ENCODE data around the gene VRTN.
"Not testable (repeated sequence)": the region's sequence is repeated elsewhere in the genome, so short reads cannot be mapped to it uniquely, and the experiment has no call there.

Gene VRTN

DNA sequence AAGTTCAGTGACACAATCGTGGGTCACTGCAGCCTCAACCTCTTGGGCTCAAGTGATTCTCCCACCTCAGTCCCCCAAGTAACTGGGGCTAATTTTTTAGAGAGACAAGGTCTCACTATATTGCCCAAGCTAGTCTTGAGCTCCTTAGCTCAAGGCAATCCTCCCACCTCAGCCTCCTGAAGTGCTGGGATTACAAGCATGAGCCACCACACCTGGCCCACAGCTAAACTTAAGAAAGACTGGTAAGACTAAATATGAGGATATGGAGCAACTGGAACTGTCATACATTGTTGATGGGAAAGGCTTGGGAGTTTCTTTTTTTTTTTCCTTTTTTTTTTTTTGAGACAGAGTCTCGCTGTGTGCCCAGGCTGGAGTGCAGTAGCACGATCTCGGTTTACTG, 34.0 kb downstream of the VRTN start:
- Histone ChIP-seq H3K79me1 (replicated peaks; ENCODE audit: low read length, poor library complexity, severe bottlenecking) (no peaks in the 10 kb centered on the region), H3K9ac (ENCODE audit: low read length) (no peak overlapping the region), H4K91ac (ENCODE audit: low read length) (no peak overlapping the region), H3K36me3 (ENCODE audit: control insufficient read depth in 1 of 2, insufficient read depth in 2 of 2, low read depth in 1 of 2, low read length in 2 of 2) (no peaks in the 10 kb centered on the region), H2BK12ac (ENCODE audit: low read length in 2 of 2) (no peak overlapping the region), H2BK120ac (ENCODE audit: low read depth, low read length) (no peak overlapping the region), H2BK5ac (ENCODE audit: low read depth, low read length, poor library complexity, severe bottlenecking) (no peak overlapping the region), H3K23ac (ENCODE audit: low read length in 2 of 2) (no peak overlapping the region), H2AK5ac (ENCODE audit: low read length, severe bottlenecking) (no peak overlapping the region), H3K14ac (ENCODE audit: low read length in 2 of 2) (no peak overlapping the region), H3K4me1 (ENCODE audit: control insufficient read depth, insufficient read depth, low read depth, low read length) (peaks cover 1% of the 10 kb centered on the region), H3K4me2 (ENCODE audit: low read length, poor library complexity, severe bottlenecking) (no peak overlapping the region), H3K27ac (ENCODE audit: low read length, poor library complexity, severe bottlenecking) (no peak overlapping the region), H3K9me3 (ENCODE audit: control insufficient read depth, low read length) (no peaks in the 10 kb centered on the region), H3K4ac (ENCODE audit: low read depth in 1 of 2, low read length in 2 of 2) (no peak overlapping the region), H3K27me3 (ENCODE audit: control insufficient read depth in 1 of 2, insufficient read depth in 1 of 2, low read length in 2 of 2) (peaks cover 9 to 16% of the 10 kb centered on the region in 2 experiments), H3K18ac (ENCODE audit: low read depth in 1 of 2, low read length in 2 of 2) (no peak overlapping the region), H2AFZ (ENCODE audit: low read depth, low read length) (no peak overlapping the region), H4K8ac (ENCODE audit: low read length) (no peak overlapping the region), H3K4me3 (ENCODE audit: insufficient read depth in 1 of 2, low read depth in 1 of 2, low read length in 2 of 2) (no peak overlapping the region), H2BK15ac (ENCODE audit: low read depth, poor library complexity, severe bottlenecking) (no peak overlapping the region)
- WGBS: 87% methylated on average over 4 of the region's 4 CpGs
- no peak for DNase-seq

- no peak overlapping the region for H3K27ac ChIP-seq (ENCODE audit: low read length, poor library complexity, severe bottlenecking)
Observed at GRCh38 chr14:74389980-74390379, 41.7 kb downstream of the VRTN start.

DNA sequence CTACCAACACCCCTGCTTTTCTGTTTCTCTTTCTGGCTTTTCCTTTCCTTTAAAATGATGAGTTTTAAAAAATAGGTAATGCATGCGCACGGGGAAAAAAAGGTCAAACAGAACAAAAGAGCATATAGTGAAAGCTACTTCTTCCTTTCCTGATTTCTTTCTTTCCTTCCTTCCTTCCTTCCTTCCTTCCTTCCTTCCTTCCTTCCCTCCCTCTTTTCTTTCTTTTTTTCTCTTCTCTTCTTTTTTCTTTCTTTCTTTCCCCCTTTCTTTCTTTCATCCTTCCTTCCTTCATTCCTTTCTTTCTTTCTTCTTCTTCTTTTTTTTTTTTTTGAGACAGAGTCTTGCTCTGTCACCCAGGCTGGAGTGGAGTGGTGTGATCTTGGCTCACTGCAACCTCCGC, 42.2 kb downstream of the VRTN start:
- not testable (repeated sequence) for H2BK5ac ChIP-seq (ENCODE audit: low read depth, low read length, poor library complexity, severe bottlenecking); H3K4me1 ChIP-seq (ENCODE audit: control insufficient read depth, insufficient read depth, low read depth, low read length); H3K4me3 ChIP-seq (ENCODE audit: insufficient read depth in 1 of 2, low read depth in 1 of 2, low read length in 2 of 2); DNase-seq; H3K18ac ChIP-seq (ENCODE audit: low read depth in 1 of 2, low read length in 2 of 2); H2BK15ac ChIP-seq (ENCODE audit: low read depth, poor library complexity, severe bottlenecking); H3K79me1 ChIP-seq (replicated peaks; ENCODE audit: low read length, poor library complexity, severe bottlenecking); H3K36me3 ChIP-seq (ENCODE audit: control insufficient read depth in 1 of 2, insufficient read depth in 2 of 2, low read depth in 1 of 2, low read length in 2 of 2); H4K8ac ChIP-seq (ENCODE audit: low read length); H2AFZ ChIP-seq (ENCODE audit: low read depth, low read length); H3K23ac ChIP-seq (ENCODE audit: low read length in 2 of 2); H3K9ac ChIP-seq (ENCODE audit: low read length); H2BK120ac ChIP-seq (ENCODE audit: low read depth, low read length); H3K4me2 ChIP-seq (ENCODE audit: low read length, poor library complexity, severe bottlenecking); H3K14ac ChIP-seq (ENCODE audit: low read length in 2 of 2); H4K91ac ChIP-seq (ENCODE audit: low read length); H3K27ac ChIP-seq (ENCODE audit: low read length, poor library complexity, severe bottlenecking); H3K9me3 ChIP-seq (ENCODE audit: control insufficient read depth, low read length); H2AK5ac ChIP-seq (ENCODE audit: low read length, severe bottlenecking); H3K4ac ChIP-seq (ENCODE audit: low read depth in 1 of 2, low read length in 2 of 2); H2BK12ac ChIP-seq (ENCODE audit: low read length in 2 of 2)
- 88% methylated on average over 3 of the region's 3 CpGs for WGBS
- H3K27me3 ChIP-seq (ENCODE audit: control insufficient read depth in 1 of 2, insufficient read depth in 1 of 2, low read length in 2 of 2): peaks cover 50 to 68% of the 10 kb centered on the region in 2 experiments

More at GRCh38 chr14:74389980-74390379, 41.7 kb downstream of the VRTN start:
- Histone ChIP-seq H4K91ac (ENCODE audit: low read length) (no peak overlapping the region), H2BK12ac (ENCODE audit: low read length in 2 of 2) (no peak overlapping the region), H4K8ac (ENCODE audit: low read length) (no peak overlapping the region), H2BK15ac (ENCODE audit: low read depth, poor library complexity, severe bottlenecking) (no peak overlapping the region), H3K79me1 (replicated peaks; ENCODE audit: low read length, poor library complexity, severe bottlenecking) (no peaks in the 10 kb centered on the region), H2AFZ (ENCODE audit: low read depth, low read length) (no peak overlapping the region), H3K4me3 (ENCODE audit: insufficient read depth in 1 of 2, low read depth in 1 of 2, low read length in 2 of 2) (no peak overlapping the region), H2BK120ac (ENCODE audit: low read depth, low read length) (no peak overlapping the region), H3K4me1 (ENCODE audit: control insufficient read depth, insufficient read depth, low read depth, low read length) (no peaks in the 10 kb centered on the region), H3K4me2 (ENCODE audit: low read length, poor library complexity, severe bottlenecking) (no peak overlapping the region), H3K9me3 (ENCODE audit: control insufficient read depth, low read length) (no peaks in the 10 kb centered on the region), H3K36me3 (ENCODE audit: control insufficient read depth in 1 of 2, insufficient read depth in 2 of 2, low read depth in 1 of 2, low read length in 2 of 2) (no peaks in the 10 kb centered on the region), H3K9ac (ENCODE audit: low read length) (no peak overlapping the region), H2AK5ac (ENCODE audit: low read length, severe bottlenecking) (no peak overlapping the region), H3K14ac (ENCODE audit: low read length in 2 of 2) (no peak overlapping the region), H3K23ac (ENCODE audit: low read length in 2 of 2) (no peak overlapping the region), H3K27me3 (ENCODE audit: control insufficient read depth in 1 of 2, insufficient read depth in 1 of 2, low read length in 2 of 2) (peaks cover 45 to 63% of the 10 kb centered on the region in 2 experiments), H3K18ac (ENCODE audit: low read depth in 1 of 2, low read length in 2 of 2) (no peak overlapping the region), H3K4ac (ENCODE audit: low read depth in 1 of 2, low read length in 2 of 2) (no peak overlapping the region), H2BK5ac (ENCODE audit: low read depth, low read length, poor library complexity, severe bottlenecking) (no peak overlapping the region)
- WGBS: 66% methylated on average over 7 of the region's 7 CpGs
- no peak for DNase-seq

GRCh38 chr14:74391479-74391878, 43.2 kb downstream of the VRTN start:
- Histone ChIP-seq H2BK120ac (ENCODE audit: low read depth, low read length) (no peak overlapping the region), H2AFZ (ENCODE audit: low read depth, low read length) (no peak overlapping the region), H2BK15ac (ENCODE audit: low read depth, poor library complexity, severe bottlenecking) (no peak overlapping the region), H3K27ac (ENCODE audit: low read length, poor library complexity, severe bottlenecking) (no peak overlapping the region), H3K14ac (ENCODE audit: low read length in 2 of 2) (no peak overlapping the region), H3K23ac (ENCODE audit: low read length in 2 of 2) (no peak overlapping the region), H2BK12ac (ENCODE audit: low read length in 2 of 2) (no peak overlapping the region), H3K4me1 (ENCODE audit: control insufficient read depth, insufficient read depth, low read depth, low read length) (no peaks in the 10 kb centered on the region), H3K27me3 (ENCODE audit: control insufficient read depth in 1 of 2, insufficient read depth in 1 of 2, low read length in 2 of 2) (peaks cover 55 to 72% of the 10 kb centered on the region in 2 experiments), H3K79me1 (replicated peaks; ENCODE audit: low read length, poor library complexity, severe bottlenecking) (no peaks in the 10 kb centered on the region), H2BK5ac (ENCODE audit: low read depth, low read length, poor library complexity, severe bottlenecking) (no peak overlapping the region), H3K4me2 (ENCODE audit: low read length, poor library complexity, severe bottlenecking) (no peak overlapping the region), H3K36me3 (ENCODE audit: control insufficient read depth in 1 of 2, insufficient read depth in 2 of 2, low read depth in 1 of 2, low read length in 2 of 2) (no peaks in the 10 kb centered on the region), H3K4ac (ENCODE audit: low read depth in 1 of 2, low read length in 2 of 2) (no peak overlapping the region), H4K91ac (ENCODE audit: low read length) (no peak overlapping the region), H3K4me3 (ENCODE audit: insufficient read depth in 1 of 2, low read depth in 1 of 2, low read length in 2 of 2) (no peak overlapping the region), H3K18ac (ENCODE audit: low read depth in 1 of 2, low read length in 2 of 2) (no peak overlapping the region), H2AK5ac (ENCODE audit: low read length, severe bottlenecking) (no peak overlapping the region), H4K8ac (ENCODE audit: low read length) (no peak overlapping the region), H3K9ac (ENCODE audit: low read length) (no peak overlapping the region), H3K9me3 (ENCODE audit: control insufficient read depth, low read length) (no peaks in the 10 kb centered on the region)
- WGBS: 17% methylated on average over 1 of the region's 3 CpGs
- no peak for DNase-seq
